HEK293 (cell line): ENCODE data around the gene ANKFN1.

ENCODE experiments used
- ZNF146 ChIP-seq: fragments of 450-650 bp; formaldehyde crosslinking; IDR thresholded peaks from 2 replicates; pipeline ENCODE4 v1.5.1; 2016; ENCODE audit warnings: missing biosample characterization, missing genetic modification characterization
- ZNF660 ChIP-seq: fragments of 450-650 bp; IDR thresholded peaks from 2 replicates; pipeline ENCODE4 v1.5.1; 2018; ENCODE audit warnings: missing biosample characterization, mild to moderate bottlenecking, missing genetic modification characterization

DNA sequence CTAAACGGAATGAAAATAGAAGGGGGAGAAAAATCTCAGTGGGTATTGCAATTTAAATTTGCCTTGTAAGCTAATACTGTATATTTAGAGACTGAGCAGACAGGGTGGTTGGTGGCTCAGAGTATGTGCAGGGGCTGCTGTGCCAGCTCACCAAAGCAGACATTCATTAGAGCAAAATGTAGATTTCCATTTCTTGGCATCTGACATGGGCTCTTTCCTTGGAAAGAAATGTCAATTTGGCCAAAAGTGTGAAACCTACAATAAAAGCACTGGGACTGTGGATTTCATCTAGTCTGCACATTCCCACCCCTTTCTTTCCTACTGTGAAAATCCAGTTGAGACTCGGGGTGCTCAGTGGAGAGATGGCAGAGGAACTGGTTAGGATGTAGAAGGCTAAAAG is 295.1 kb downstream of the ANKFN1 start:
- TF ChIP-seq ZNF146 (tag by site-specific recombination) (no peak), ZNF660 (tag by site-specific recombination) (no peak)
